Nephron progenitor cell (in vitro differentiated cells): ENCODE measurements around the gene ATP6V0C.
A peak's percentile ranks its signal among the peaks of the same experiment; 100 is the strongest.

Experiments used
- DNase-seq: peaks from one replicate; pipeline ENCODE4 v3.0.0; 2021
- H3K27ac Mint-ChIP-seq: 2 replicates; pipeline ENCODE4 v1.8.0; 2021; ENCODE audit warnings: mild to moderate bottlenecking, moderate library complexity, mixed read lengths
- H3K27me3 Mint-ChIP-seq: 2 replicates; pipeline ENCODE4 v1.8.0; 2021; ENCODE audit warnings: mild to moderate bottlenecking, low read depth, mixed read lengths; ENCODE audit not compliant: poor library complexity
- H3K36me3 Mint-ChIP-seq: 2 replicates; pipeline ENCODE4 v1.8.0; 2021; ENCODE audit warnings: low read depth, mixed read lengths
- H3K4me1 Mint-ChIP-seq: 2 replicates; pipeline ENCODE4 v1.8.0; 2021; ENCODE audit warnings: mixed read lengths
- H3K4me3 Mint-ChIP-seq: 2 replicates; pipeline ENCODE4 v1.8.0; 2021; ENCODE audit warnings: mild to moderate bottlenecking, moderate library complexity, mixed read lengths
- H3K9me3 Mint-ChIP-seq: 2 replicates; pipeline ENCODE4 v1.8.0; 2021; ENCODE audit warnings: mild to moderate bottlenecking, moderate library complexity, mixed read lengths
- TF ChIP-seq, protein P1 (sequence below): fragments of 200-600 bp; sonication (generic); IDR thresholded peaks from 2 replicates; pipeline ENCODE4 v1.5.0; 2021; ENCODE audit warnings: antibody characterized with exemption

Gene ATP6V0C

DNA sequence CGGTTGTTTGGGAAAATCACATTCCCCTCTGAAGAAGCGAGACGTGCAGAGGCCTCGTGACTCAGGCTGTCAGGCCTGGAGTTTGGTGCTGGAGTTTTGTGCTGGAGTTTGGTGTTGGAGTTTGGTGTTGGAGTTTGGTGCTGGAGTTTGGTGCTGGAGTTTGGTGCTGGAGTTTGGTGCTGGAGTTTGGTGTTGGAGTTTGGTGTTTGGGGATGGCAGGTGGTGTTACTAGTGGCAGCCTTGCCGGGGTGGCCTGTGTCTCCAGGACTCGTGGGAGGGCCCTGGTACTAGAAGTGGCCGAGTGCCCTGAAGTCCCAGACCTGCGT lies 26.3 kb upstream of the ATP6V0C start:
- no peak for DNase-seq
- H3K9me3 Mint-ChIP-seq, result no peaks in the 10 kb centered on the region
- H3K4me3 Mint-ChIP-seq, result peak overlapping the region; percentile 4
- peaks cover 64% of the 10 kb centered on the region for H3K4me1 Mint-ChIP-seq
- H3K27me3 Mint-ChIP-seq, result no peaks in the 10 kb centered on the region
- TF ChIP-seq, protein P1, sequence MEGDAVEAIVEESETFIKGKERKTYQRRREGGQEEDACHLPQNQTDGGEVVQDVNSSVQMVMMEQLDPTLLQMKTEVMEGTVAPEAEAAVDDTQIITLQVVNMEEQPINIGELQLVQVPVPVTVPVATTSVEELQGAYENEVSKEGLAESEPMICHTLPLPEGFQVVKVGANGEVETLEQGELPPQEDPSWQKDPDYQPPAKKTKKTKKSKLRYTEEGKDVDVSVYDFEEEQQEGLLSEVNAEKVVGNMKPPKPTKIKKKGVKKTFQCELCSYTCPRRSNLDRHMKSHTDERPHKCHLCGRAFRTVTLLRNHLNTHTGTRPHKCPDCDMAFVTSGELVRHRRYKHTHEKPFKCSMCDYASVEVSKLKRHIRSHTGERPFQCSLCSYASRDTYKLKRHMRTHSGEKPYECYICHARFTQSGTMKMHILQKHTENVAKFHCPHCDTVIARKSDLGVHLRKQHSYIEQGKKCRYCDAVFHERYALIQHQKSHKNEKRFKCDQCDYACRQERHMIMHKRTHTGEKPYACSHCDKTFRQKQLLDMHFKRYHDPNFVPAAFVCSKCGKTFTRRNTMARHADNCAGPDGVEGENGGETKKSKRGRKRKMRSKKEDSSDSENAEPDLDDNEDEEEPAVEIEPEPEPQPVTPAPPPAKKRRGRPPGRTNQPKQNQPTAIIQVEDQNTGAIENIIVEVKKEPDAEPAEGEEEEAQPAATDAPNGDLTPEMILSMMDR, result no peak
- H3K27ac Mint-ChIP-seq, result peak overlapping the region; percentile 53
- H3K36me3 Mint-ChIP-seq, result no peaks in the 10 kb centered on the region

DNA sequence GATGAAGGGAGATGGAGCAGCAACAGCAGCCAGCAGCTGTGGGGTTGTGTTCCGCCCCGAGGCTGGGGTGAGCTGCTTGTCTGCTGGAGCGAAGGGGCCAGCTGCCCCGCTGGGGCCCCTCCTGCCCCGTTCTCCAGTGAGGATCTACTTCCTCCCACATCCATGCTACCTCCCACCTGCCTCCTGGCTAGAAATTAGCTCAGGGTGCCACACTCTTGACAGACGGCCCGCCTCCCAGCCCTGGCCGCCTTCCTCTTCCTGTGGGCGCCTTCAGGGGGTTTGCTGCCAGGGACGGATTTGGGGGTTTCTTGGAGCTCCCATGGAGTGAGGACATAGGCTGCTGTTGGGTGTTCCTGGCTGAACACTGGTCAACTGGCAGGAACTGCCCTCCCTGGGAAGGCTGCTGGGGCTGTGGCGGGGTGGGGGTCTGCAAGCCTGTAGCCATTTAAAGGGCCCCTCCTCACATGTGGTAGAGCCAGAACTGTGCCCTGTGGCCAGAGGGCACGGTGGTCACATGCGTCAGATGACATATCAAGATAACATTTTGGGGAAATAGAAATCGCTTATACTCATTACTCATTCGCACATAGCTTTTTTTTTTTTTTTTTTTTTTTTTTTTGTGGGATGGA lies 25.7 kb upstream of the ATP6V0C start:
- Mint-ChIP-seq H3K27ac (no peak overlapping the region), H3K4me3 (no peak overlapping the region), H3K27me3 (no peaks in the 10 kb centered on the region), H3K36me3 (no peaks in the 10 kb centered on the region), H3K4me1 (peaks cover 59% of the 10 kb centered on the region), H3K9me3 (no peaks in the 10 kb centered on the region)
- DNase-seq, result no peak
- TF ChIP-seq, protein P1, result no peak

DNA sequence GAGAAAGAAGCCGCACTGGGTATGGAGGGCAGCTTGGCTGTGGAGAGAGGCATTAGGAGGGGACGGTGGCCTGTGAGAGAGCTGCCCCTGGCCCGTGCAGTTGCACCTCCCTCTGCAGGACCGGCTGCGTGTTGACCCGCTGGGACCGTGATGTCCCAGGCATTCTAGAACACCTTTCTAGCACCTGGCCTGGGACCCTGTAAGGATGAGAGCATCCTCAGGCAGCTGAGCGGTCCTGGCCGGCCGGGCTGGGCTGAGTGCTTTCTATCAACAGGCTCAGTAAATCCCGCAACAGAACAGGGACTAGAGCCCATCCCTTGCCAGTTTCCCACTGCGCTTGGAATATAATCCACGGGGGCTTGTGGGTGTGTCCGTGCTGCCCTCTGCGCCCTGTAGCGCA lies 24.2 kb upstream of the ATP6V0C start:
- no peak for DNase-seq
- Mint-ChIP-seq H3K4me1 (peaks cover 43% of the 10 kb centered on the region), H3K9me3 (no peaks in the 10 kb centered on the region), H3K36me3 (no peaks in the 10 kb centered on the region), H3K4me3 (no peak overlapping the region), H3K27me3 (no peaks in the 10 kb centered on the region), H3K27ac (no peak overlapping the region)
- TF ChIP-seq, protein P1, result no peak

DNA sequence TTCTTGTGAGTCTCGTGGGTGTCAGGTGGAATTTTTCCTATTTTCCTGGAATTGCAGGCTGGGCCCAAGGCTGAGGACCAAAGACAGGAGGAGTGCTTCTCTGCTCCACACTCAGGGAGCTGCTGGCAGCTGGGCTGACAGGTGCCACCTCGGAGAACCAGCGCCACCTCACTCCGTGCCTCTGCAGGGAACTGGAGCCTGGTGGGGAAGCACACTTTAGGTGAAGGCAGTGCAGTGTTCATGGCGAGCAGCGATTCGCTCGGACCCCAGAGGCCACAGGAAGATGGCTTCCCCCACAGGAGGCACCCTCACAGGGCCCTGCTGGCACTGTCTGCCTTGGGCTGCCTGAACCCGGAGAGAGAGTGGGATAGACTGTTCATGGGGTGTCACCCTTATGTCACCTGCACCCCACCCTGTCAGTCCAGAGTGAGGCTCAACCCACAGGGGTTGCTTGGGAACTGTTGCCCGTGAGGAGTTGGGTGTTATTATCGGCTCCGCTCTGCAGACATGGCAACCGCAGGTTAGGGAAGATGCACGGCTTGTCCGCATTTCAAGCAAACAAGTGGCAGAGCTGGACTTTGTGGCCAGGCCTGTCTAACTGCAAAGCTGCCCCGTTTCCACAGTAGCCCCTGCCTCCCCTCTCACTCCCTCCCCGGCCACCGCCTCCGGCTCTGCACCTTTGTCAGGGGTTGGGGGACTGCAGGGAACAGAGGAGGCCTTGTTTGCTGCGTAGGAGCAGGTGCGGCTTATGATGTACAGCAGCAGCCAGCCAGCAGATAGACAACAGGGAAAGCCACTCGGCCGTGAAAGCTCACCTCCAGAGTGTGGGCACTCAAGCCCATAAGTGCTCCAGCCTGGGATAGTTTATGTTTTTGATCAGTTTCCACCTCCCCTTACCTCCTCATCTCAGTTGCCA lies 23.3 kb upstream of the ATP6V0C start:
- Mint-ChIP-seq H3K27me3 (no peaks in the 10 kb centered on the region), H3K4me3 (no peak overlapping the region), H3K36me3 (no peaks in the 10 kb centered on the region), H3K27ac (no peak overlapping the region), H3K4me1 (peaks cover 34% of the 10 kb centered on the region), H3K9me3 (no peaks in the 10 kb centered on the region)
- TF ChIP-seq, protein P1, result no peak
- no peak for DNase-seq

DNA sequence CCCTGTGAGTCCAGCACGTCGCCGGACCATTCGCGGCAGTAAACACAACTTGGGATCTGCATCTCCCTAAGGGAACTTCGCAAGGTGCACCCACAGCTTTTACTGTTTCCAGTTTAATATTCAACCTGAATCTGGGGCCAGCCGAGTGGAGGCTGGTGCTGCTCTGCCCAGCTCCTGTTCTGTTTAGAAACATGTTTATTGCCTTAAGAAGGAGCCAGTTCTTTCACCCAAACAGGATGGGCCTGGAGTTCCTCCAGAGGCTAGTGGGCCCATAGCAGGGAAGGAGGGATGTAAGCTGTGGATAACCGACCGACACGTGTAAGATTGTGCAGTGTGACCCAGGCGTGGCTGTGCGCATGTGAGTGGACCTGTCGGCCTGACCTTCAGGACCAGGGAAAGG lies 21.5 kb upstream of the ATP6V0C start:
- H3K9me3 Mint-ChIP-seq, result no peaks in the 10 kb centered on the region
- no peak for DNase-seq
- peaks cover under 1% of the 10 kb centered on the region for H3K36me3 Mint-ChIP-seq
- peaks cover 28% of the 10 kb centered on the region for H3K4me1 Mint-ChIP-seq
- H3K4me3 Mint-ChIP-seq, result no peak overlapping the region
- H3K27ac Mint-ChIP-seq, result no peak overlapping the region
- TF ChIP-seq, protein P1, result no peak
- no peaks in the 10 kb centered on the region for H3K27me3 Mint-ChIP-seq
